ENCODE results near the gene JPT2. TPM values are rescaled to one million over a fixed set of nuclear protein-coding genes. Genes with fewer than 3 reads are reported as not detected.

Gene JPT2
- total and polyA plus RNA-seq, 10 of the 15 experiments (the other 5 are each of a cell fraction or from before 2014, with no cell fraction given): 11.7 to 78.4 (median 48.4) TPM

DNA sequence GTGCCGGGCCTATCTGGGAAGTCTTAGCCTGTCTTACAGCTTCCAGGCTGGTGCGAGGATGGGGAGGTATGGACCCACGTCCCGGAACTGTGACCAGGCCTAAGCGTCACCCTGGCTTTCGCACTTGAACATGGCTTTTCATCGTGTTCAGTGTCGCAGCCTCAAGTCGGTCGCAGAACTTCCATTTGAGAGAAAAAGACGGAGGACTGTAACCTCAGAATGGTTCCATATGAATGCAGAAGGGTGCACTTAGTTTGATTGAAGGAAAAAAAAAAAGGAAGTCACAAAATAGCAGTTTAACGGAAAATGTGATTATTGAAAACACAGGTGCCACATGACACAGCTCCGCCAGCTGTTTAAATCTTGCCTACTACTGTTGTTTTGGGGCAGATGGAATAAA is 30.2 kb upstream of the JPT2 start:
- H4K20me1 ChIP-seq (ENCODE audit: control insufficient read depth, insufficient read depth): peaks cover 4% of the 10 kb centered on the region
- ChIA-PET SMC1A (ENCODE audit: uncharacterized antibody, unreplicated experiment) (no interaction called here), RAD21 (ENCODE audit: unreplicated experiment) (no interaction called here), CTCF (no interaction called here), POLR2A (no interaction called here)
- H3K9me3 ChIP-seq (replicated peaks; ENCODE audit: control insufficient read depth, insufficient read depth, low read length): no peaks in the 10 kb centered on the region
- ATAC-seq (no peak), FAIRE-seq (no peak), DNase-seq (ENCODE audit: low read depth, low spot score) (no peak)
- intact Hi-C loops (cut with micrococcal nuclease; ENCODE audit: unreplicated experiment): no loop called here
- TF ChIP-seq JUNB (IDR thresholded peaks at IDR 0.05): no peak
- TF ChIP-seq RAD21 (IDR thresholded peaks at IDR 0.05; ENCODE audit: insufficient read depth, low read depth, low read length): no peak
- TF ChIP-seq KAT2A (conservative IDR thresholded peaks at IDR 0.05; ENCODE audit: control insufficient read depth, low read depth, low read length): no peak
- TF ChIP-seq YBX1 (IDR thresholded peaks at IDR 0.05): no peak
- no peak for TF ChIP-seq WRNIP1 (IDR thresholded peaks at IDR 0.05; ENCODE audit: borderline replicate concordance, low read depth, low read length)
- no peak for TF ChIP-seq SIN3A (IDR thresholded peaks at IDR 0.05; ENCODE audit: low read depth, low read length)
- no peak for TF ChIP-seq BCL11A (IDR thresholded peaks at IDR 0.05; ENCODE audit: low read depth, low read length)
- no peak for TF ChIP-seq BMI1 (IDR thresholded peaks at IDR 0.05; ENCODE audit: borderline replicate concordance)
- no peak for TF ChIP-seq IRF5 (IDR thresholded peaks at IDR 0.05; ENCODE audit: borderline replicate concordance)
- TF ChIP-seq CBFB (IDR thresholded peaks at IDR 0.05; ENCODE audit: low read depth): no peak
- TF ChIP-seq ZSCAN29 (IDR thresholded peaks at IDR 0.05): no peak
- no peak for TF ChIP-seq MYC (IDR thresholded peaks at IDR 0.05; ENCODE audit: insufficient read depth, insufficient read length, insufficient replicate concordance, low read length, severe bottlenecking)
- TF ChIP-seq NRF1 (conservative IDR thresholded peaks at IDR 0.05; ENCODE audit: low read depth, low read length): no peak
- peaks cover 12 to 25% of the 10 kb centered on the region in 2 experiments; a peak in 3 of 4 replicates for H3K36me3 ChIP-seq (ENCODE audit: control insufficient read depth in 2 of 2, insufficient read depth in 2 of 2, low read length in 1 of 2)
- 93% methylated on average over 13 of the region's 13 CpGs for WGBS (ENCODE audit: insufficient coverage, insufficient replicate concordance, low lambda C conversion rate, missing lambda C conversion rate)
- H3K4me2 ChIP-seq (ENCODE audit: control insufficient read depth, insufficient read depth): no peak overlapping the region
- no peak overlapping the region for H3K9ac ChIP-seq (ENCODE audit: control insufficient read depth, insufficient read depth, low read length)
- H3K27ac ChIP-seq (ENCODE audit: control insufficient read depth, insufficient read depth): no peak overlapping the region
- no peaks in the 10 kb centered on the region; the same call in 1 of the 2 replicates for H3K4me1 ChIP-seq (ENCODE audit: control insufficient read depth, insufficient read depth, low read length)
- in situ Hi-C loops (cut with MboI): no loop called here
- H3K4me3 ChIP-seq: no peak overlapping the region
- BruUV-seq (replicated peaks): no TSS peak
- no peaks in the 10 kb centered on the region for H3K27me3 ChIP-seq (replicated peaks in 1 of 2; ENCODE audit: control insufficient read depth in 2 of 2, insufficient read depth in 2 of 2, low read length in 1 of 2)
- no peak overlapping the region for H2AFZ ChIP-seq (ENCODE audit: control insufficient read depth, low read depth, low read length)
- H3K79me2 ChIP-seq (ENCODE audit: control insufficient read depth, insufficient read depth, low read length): no peaks in the 10 kb centered on the region
